WTC11 (cell line): ENCODE results near the gene CTDSPL2.

Source experiments
- CTCF ChIP-seq: fragments of 200-600 bp; IDR thresholded peaks from 2 replicates; pipeline ENCODE4 v1.8.0; 2022; ENCODE audit warnings: antibody characterized with exemption
- GABPB1 ChIP-seq: sonication (generic); formaldehyde crosslinking; IDR thresholded peaks from 2 replicates; pipeline ENCODE4 v1.8.1; 2023; ENCODE audit warnings: mild to moderate bottlenecking, missing genetic modification reagents
- MAX ChIP-seq: sonication (generic); formaldehyde crosslinking; IDR thresholded peaks from 2 replicates; pipeline ENCODE4 v1.8.0; 2022; ENCODE audit warnings: mild to moderate bottlenecking, missing genetic modification reagents
- NFATC4 ChIP-seq: fragments of 250-450 bp; sonication (Bioruptor Pico); IDR thresholded peaks from 2 replicates; pipeline ENCODE4 v1.9.0; 2021; ENCODE audit warnings: mild to moderate bottlenecking
- NR2C2 ChIP-seq: sonication (generic); formaldehyde crosslinking; IDR thresholded peaks from 2 replicates; pipeline ENCODE4 v1.8.0; 2022; ENCODE audit warnings: mild to moderate bottlenecking, missing genetic modification reagents
- RELA ChIP-seq: sonication (generic); formaldehyde crosslinking; IDR thresholded peaks from 2 replicates; pipeline ENCODE4 v1.8.1; 2022; ENCODE audit warnings: missing genetic modification reagents, mild to moderate bottlenecking, borderline replicate concordance
- TP53 ChIP-seq: sonication (generic); formaldehyde crosslinking; IDR thresholded peaks from 2 replicates; pipeline ENCODE4 v1.8.1; 2023; ENCODE audit warnings: mild to moderate bottlenecking, missing genetic modification reagents

GRCh38 chr15:44479343-44479742 lies 51.9 kb downstream of the CTDSPL2 start:
- TF ChIP-seq GABPB1 (CRISPR knock-in tag) (no peak), CTCF (no peak), RELA (CRISPR knock-in tag) (no peak), NFATC4 (CRISPR knock-in tag) (no peak), MAX (CRISPR knock-in tag) (no peak), NR2C2 (CRISPR knock-in tag) (no peak), TP53 (no peak)
